ENCODE results near the gene ZCCHC4.

DNA sequence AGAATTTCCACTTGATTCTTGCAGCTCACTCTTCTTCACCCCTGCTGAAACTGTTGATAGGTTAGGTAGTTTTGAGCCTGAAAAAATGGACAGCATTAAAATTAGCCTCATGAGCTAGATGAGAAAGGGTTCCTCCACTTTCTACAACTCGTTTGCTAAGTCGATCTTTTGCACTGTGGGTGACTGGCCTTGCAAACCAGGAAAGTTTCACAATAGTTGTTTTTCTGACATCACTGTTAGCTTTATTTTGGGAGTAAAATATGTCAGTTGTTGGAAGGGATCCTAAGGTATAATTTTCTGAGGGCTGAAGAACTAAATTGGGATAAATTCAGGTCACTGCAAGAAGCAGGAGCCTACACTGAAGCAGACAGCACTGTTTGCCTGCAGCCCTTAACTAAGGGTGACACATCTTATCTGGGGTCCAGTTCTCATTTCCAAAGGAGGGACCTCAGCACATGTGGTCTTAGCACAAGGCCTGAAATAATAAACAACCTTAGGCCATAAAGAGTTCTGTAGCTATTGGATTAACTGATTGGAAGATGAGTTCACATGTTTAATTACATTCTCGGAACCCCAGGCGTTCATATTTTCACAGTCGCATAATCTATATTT, 93.6 kb downstream of the ZCCHC4 start:
- TF ChIP-seq POLR2A (IDR thresholded peaks at IDR 0.05) (no peak), POLR2AphosphoS5 (IDR thresholded peaks at IDR 0.05) (no peak)
- TF ChIP-seq, protein P1, sequence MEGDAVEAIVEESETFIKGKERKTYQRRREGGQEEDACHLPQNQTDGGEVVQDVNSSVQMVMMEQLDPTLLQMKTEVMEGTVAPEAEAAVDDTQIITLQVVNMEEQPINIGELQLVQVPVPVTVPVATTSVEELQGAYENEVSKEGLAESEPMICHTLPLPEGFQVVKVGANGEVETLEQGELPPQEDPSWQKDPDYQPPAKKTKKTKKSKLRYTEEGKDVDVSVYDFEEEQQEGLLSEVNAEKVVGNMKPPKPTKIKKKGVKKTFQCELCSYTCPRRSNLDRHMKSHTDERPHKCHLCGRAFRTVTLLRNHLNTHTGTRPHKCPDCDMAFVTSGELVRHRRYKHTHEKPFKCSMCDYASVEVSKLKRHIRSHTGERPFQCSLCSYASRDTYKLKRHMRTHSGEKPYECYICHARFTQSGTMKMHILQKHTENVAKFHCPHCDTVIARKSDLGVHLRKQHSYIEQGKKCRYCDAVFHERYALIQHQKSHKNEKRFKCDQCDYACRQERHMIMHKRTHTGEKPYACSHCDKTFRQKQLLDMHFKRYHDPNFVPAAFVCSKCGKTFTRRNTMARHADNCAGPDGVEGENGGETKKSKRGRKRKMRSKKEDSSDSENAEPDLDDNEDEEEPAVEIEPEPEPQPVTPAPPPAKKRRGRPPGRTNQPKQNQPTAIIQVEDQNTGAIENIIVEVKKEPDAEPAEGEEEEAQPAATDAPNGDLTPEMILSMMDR (IDR thresholded peaks at IDR 0.05): no peak
